Small intestine (tissue), 7 donors: Measurements from ENCODE around the gene KRT81. TPM values are rescaled to one million over a fixed set of nuclear protein-coding genes. Genes with fewer than 3 reads are reported as not detected.
"Not testable (repeated sequence)": the region's sequence is repeated elsewhere in the genome, so short reads cannot be mapped to it uniquely, and the experiment has no call there.

Experiments
- DNase-seq, 2 donors: peaks; one replicate each; pipeline versions ENCODE4 v3.0.0 to v3.0.0-alpha.2; 2013
- FAIRE-seq: peaks from 2 replicates; lab custom pipeline; 2012; peaks lifted over from hg19 to GRCh38; lab: Jason Lieb, UNC
- H3K27ac ChIP-seq, 3 donors: one replicate each; pipeline ENCODE4 v1.5.1; 2013; ENCODE audit warnings: low read length in 2 of 3, mild to moderate bottlenecking in 2 of 3, control low read depth in 1 of 3, inconsistent platforms in 1 of 3, low read depth in 1 of 3, moderate library complexity in 1 of 3
- H3K27me3 ChIP-seq, 3 donors: one replicate each; pipeline ENCODE4 v1.6.1; 2013; ENCODE audit warnings: low read length in 3 of 3, inconsistent platforms in 1 of 3; ENCODE audit not compliant: control insufficient read depth in 3 of 3, insufficient read depth in 3 of 3
- H3K36me3 ChIP-seq, 3 donors: one replicate each; pipeline ENCODE4 v1.6.1; 2013; ENCODE audit warnings: low read length in 3 of 3, inconsistent platforms in 1 of 3, low read depth in 1 of 3, mild to moderate bottlenecking in 1 of 3, moderate library complexity in 1 of 3; ENCODE audit not compliant: control insufficient read depth in 3 of 3, insufficient read depth in 2 of 3
- H3K4me1 ChIP-seq, 3 donors: one replicate each; pipeline ENCODE4 v1.6.1; 2013; ENCODE audit warnings: low read length in 2 of 3, inconsistent platforms in 1 of 3, low read depth in 1 of 3, mild to moderate bottlenecking in 1 of 3, moderate library complexity in 1 of 3; ENCODE audit not compliant: control insufficient read depth in 3 of 3, insufficient read depth in 2 of 3
- H3K4me3 ChIP-seq, 3 donors: one replicate each; pipeline ENCODE4 v1.5.1; 2013; ENCODE audit warnings: low read length in 3 of 3, control low read depth in 1 of 3, inconsistent platforms in 1 of 3, low read depth in 1 of 3, mild to moderate bottlenecking in 1 of 3, moderate library complexity in 1 of 3
- H3K9me3 ChIP-seq, 2 donors: one replicate each; pipeline ENCODE4 v1.6.1; 2013; ENCODE audit warnings: low read depth in 1 of 2, low read length in 1 of 2; ENCODE audit not compliant: control insufficient read depth in 2 of 2, insufficient read depth in 1 of 2
- WGBS, 3 donors: extraction: QIAGEN DNeasy Blood & Tissue Kit; methylation state at CpG; one replicate each; pipeline ENCODE4 v1.1.7; 2013; 5-methylcytosine and 5-hydroxymethylcytosine counted together
- polyA plus RNA-seq, 4 donors: library from polyadenylated mRNA; stranded (reverse) in 3 of 4; unstranded in 1 of 4; fragments of 200-250 nt in 3 of 4; fragments of 120-200 nt in 1 of 4; gene quantifications; one replicate each; pipeline versions ENCODE4 v1.2.1 to v1.2.3, GENCODE V29; 2013
- donor health status: healthy with polysubstance abuse.
- donor health status: control.
- donor health status: control.
- donor health status: Bipolar disorder and iron deficiency.
- donor health status: healthy.

KRT81 gene
- polyA plus RNA-seq, 4 donors: 0.53 TPM; not detected in 3

DNA sequence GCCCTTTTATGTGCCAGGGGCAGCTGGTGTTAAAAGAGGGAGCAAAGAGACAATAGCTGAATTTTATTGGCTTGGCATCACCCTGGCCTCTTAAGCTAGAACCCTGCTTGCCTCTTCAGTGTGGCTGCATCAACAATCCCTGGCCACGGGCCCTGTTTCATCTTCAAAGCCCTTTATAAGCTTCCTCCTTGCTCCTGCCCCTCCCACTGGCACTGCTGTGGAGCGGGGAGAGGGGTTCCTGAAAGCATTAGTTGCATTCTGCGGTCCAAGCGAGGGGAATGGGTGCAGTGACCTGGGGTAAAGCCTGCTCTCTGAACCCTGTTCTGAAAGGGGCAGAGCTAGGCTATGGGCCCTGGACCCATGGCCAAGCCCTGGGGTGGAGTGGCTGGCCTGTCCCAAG, 30.1 kb upstream of the KRT81 start:
- H3K4me1 ChIP-seq: no peaks in the 10 kb centered on the region
- H3K9me3 ChIP-seq: no peaks in the 10 kb centered on the region
- 60 to 66% (median 62%) methylated on average over 4 of the region's 4 CpGs for WGBS, 3 donors
- H3K27me3 ChIP-seq: peaks cover 0 to 24% (median 5%) of the 10 kb centered on the region in 3 donors
- no peaks in the 10 kb centered on the region for H3K36me3 ChIP-seq
- FAIRE-seq: no peak
- no peak overlapping the region for H3K27ac ChIP-seq
- DNase-seq: no peak
- H3K4me3 ChIP-seq: no peak overlapping the region

DNA sequence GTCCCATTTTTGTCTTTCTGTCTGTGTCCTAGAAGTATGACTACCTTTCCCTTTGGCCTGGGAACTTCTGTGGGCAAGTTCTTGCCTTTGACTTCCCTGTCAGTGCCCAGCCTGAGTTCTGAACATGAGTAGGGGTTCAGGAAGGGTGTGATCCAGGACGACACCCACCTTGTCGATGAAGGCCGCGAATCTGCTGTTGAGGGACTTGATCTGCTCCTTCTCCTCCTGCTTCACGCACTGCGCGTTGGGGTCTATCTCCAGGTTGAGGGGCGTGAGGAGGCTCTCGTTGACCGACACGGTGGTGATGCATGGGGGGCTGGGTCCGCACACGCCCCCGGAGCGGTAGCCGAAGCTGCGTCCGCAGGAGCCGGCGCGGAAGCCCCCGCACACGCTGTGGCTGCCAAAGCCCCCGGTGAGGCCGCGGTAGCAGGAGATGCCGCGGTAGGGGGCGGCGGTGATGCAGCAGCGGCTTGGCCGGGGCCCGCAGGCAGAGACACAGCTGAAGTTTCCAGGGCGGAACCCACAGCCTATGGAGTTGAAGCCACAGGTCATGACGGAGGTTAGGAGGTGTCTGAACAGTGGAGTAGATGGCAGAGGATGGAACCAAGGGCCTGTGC, 29.6 kb upstream of the KRT81 start, which contains the start of gene KRT83:
Gene KRT83, minus strand, starts transcription at position 615 of the 617 bp plus-strand sequence. Its CDS starts 63 bp downstream, at position 552.
- WGBS, 3 donors: 69 to 80% (median 78%) methylated on average over 33 to 35 of the region's 35 CpGs
- Histone ChIP-seq H3K27me3 (peaks cover 0 to 24% (median 5%) of the 10 kb centered on the region in 3 donors), H3K27ac (no peak within 1 kb of the TSS), H3K4me3 (no peak within 1 kb of the TSS), H3K9me3 (no peaks in the 10 kb centered on the region), H3K36me3 (no peaks in the 10 kb centered on the region), H3K4me1 (no peaks in the 10 kb centered on the region)
- DNase-seq: no peak
- no peak for FAIRE-seq

DNA sequence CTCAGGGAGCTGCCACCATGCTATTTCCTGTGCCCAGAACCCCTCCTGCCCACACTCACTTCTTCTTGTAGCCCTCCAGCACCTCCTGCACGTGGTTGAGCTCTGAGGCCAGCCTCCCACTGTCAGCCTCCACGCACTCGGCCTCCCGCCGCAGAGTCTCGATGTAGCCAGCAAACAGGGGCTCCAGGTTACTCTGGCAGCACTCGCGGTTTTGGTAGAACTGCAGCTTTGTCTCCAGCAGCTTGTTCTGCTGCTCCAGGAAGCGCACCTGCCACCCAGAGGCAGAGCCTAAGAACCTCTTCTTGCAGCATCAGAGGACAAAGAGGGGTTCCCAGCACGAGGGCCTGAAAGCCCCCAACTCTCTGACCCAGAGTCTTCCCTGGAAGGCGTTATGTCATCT, 27.8 kb upstream of the KRT81 start:
- Histone ChIP-seq H3K27ac (no peak overlapping the region), H3K4me3 (no peak overlapping the region), H3K36me3 (no peaks in the 10 kb centered on the region), H3K9me3 (no peaks in the 10 kb centered on the region), H3K27me3 (peaks cover 0 to 24% (median 5%) of the 10 kb centered on the region in 3 donors), H3K4me1 (no peaks in the 10 kb centered on the region)
- DNase-seq (peak in 1 of 2 donors; percentile 8), FAIRE-seq (no peak)
- 57 to 64% (median 61%) methylated on average over 11 of the region's 11 CpGs for WGBS, 3 donors

- FAIRE-seq: no peak
- H3K27me3 ChIP-seq: peaks cover 0 to 24% (median 5%) of the 10 kb centered on the region in 3 donors
Measured at GRCh38 chr12:52318241-52318990, 27.1 kb upstream of the KRT81 start.

GRCh38 chr12:52317468-52318052, 26.2 kb upstream of the KRT81 start:
- peaks cover 0 to 24% (median 5%) of the 10 kb centered on the region in 3 donors for H3K27me3 ChIP-seq

More at GRCh38 chr12:52318241-52318990, 27.1 kb upstream of the KRT81 start:
- H3K9me3 ChIP-seq: no peaks in the 10 kb centered on the region
- no peaks in the 10 kb centered on the region for H3K36me3 ChIP-seq
- DNase-seq: no peak
- H3K4me1 ChIP-seq: no peaks in the 10 kb centered on the region
- 80 to 84% (median 84%) methylated on average over 10 to 11 of the region's 11 CpGs for WGBS, 3 donors
- H3K4me3 ChIP-seq: no peak overlapping the region
- no peak overlapping the region for H3K27ac ChIP-seq

GRCh38 chr12:52316701-52317100, 25.4 kb upstream of the KRT81 start:
- no peak for FAIRE-seq
- H3K4me1 ChIP-seq: no peaks in the 10 kb centered on the region
- no peak for DNase-seq
- H3K27me3 ChIP-seq: peaks cover 0 to 26% (median 3%) of the 10 kb centered on the region in 3 donors
- WGBS, 3 donors: 83 to 93% (median 88%) methylated on average over 11 of the region's 11 CpGs
- H3K9me3 ChIP-seq: no peaks in the 10 kb centered on the region
- H3K4me3 ChIP-seq: no peak overlapping the region
- H3K36me3 ChIP-seq: no peaks in the 10 kb centered on the region
- H3K27ac ChIP-seq: no peak overlapping the region

More at GRCh38 chr12:52317468-52318052, 26.2 kb upstream of the KRT81 start:
- DNase-seq: no peak
- WGBS, 3 donors: 88 to 91% (median 89%) methylated on average over 11 to 12 of the region's 12 CpGs
- Histone ChIP-seq H3K9me3 (no peaks in the 10 kb centered on the region), H3K4me3 (no peak overlapping the region), H3K4me1 (no peaks in the 10 kb centered on the region), H3K36me3 (no peaks in the 10 kb centered on the region), H3K27ac (no peak overlapping the region)
- FAIRE-seq: no peak

- Histone ChIP-seq H3K27me3 (peaks cover 0 to 21% (median 3%) of the 10 kb centered on the region in 3 donors), H3K4me3 (no peak overlapping the region), H3K36me3 (no peaks in the 10 kb centered on the region), H3K4me1 (no peaks in the 10 kb centered on the region), H3K9me3 (no peaks in the 10 kb centered on the region), H3K27ac (no peak overlapping the region)
- DNase-seq: no peak
- 83 to 92% (median 90%) methylated on average over 9 of the region's 9 CpGs for WGBS, 3 donors
- FAIRE-seq: no peak
Measured at GRCh38 chr12:52316290-52316689, 25.0 kb upstream of the KRT81 start.

DNA sequence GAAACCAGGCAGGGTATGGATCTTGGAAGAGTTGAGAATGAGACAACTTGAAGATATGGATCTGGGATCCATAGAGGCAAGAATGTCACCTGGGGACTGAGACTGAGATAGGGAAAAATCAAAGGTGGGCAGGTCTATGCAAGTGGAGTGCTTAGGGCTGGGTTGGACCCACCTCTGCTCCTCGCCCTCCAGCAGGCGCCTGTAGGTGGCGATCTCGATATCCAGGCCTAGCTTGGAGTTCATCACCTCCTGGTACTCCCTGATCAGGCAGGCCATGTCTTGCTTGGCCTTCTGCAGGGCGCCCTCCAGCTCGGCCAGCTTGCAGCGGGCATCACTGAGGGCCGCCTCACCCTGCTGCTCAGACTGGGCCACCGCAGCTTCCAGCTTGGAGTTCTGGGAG, 24.4 kb upstream of the KRT81 start:
- not testable (repeated sequence) for H3K9me3 ChIP-seq, H3K27ac ChIP-seq, H3K36me3 ChIP-seq, FAIRE-seq, H3K4me3 ChIP-seq, H3K4me1 ChIP-seq
- H3K27me3 ChIP-seq: peaks cover 0 to 18% (median 3%) of the 10 kb centered on the region in 3 donors
- 46 to 63% (median 55%) methylated on average over 9 of the region's 9 CpGs for WGBS, 3 donors
- peak; percentile 20 to 30 for DNase-seq
